ENCODE measurements around the gene CHN2.
A peak's percentile ranks its signal among the peaks of the same experiment; 100 is the strongest.

CHN2 gene

DNA sequence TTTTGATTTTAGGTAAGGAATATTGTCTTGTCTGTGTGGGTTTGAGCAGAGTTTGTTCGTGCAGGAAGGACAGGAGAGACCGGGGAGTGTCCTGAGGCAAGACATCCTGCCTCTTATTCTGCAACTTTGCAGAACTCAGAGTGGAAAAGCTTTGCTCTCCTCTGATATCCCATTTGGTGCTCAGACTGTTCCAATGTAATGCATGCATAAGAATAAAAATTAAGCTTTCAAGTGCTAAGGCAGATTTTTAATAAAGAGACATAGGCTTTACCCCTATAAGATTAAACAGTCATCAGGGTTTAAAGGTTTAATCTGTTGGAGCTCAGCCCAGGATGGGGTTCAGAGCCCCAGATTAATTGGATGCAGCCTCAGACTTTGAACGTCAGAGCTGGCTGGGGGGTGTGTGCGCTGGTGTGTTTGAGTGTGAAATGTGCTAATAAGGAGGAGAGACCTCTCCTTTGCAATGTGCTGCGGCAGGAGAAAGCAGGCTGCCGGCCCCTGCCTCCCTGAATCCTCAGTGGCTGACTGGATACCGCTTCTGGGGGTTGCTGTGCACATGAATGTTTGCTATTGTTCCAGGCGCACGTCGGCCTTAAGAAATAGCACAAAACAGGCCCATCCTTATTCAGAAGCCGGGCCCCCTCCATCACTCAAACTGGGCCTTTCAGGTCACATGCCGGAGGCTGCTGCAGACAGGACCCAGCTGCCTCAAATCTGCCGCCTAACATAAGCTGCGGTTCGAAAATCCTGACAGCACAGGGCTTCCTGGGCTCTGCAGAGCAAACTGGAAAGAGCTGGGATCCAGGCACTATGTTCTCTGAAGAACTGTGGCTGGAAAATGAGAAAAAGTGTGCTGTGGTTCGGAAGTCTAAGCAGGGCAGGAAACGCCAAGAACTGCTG lies 285.0 kb downstream of the CHN2 start:
- no peak for DNase-seq

DNA sequence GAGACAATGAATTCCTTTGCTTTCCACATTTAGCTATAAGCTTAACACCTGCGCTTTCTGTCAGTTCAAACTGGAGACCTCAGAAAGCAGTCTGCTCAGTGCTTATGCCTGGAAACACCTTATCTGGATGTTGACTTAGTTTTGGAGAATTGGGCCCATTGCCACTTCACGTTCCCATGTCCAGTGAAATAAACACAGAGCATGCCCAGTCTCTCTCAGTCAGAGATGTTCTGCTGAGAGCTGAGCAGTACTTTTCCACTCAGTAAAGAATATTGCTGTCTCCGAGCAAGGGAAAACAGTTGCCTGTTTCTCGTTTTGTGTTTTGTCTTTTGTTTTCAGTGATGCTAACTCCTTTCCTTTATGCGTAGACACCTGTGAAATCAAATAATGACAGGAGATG lies 285.9 kb downstream of the CHN2 start:
- no peak for DNase-seq

DNA sequence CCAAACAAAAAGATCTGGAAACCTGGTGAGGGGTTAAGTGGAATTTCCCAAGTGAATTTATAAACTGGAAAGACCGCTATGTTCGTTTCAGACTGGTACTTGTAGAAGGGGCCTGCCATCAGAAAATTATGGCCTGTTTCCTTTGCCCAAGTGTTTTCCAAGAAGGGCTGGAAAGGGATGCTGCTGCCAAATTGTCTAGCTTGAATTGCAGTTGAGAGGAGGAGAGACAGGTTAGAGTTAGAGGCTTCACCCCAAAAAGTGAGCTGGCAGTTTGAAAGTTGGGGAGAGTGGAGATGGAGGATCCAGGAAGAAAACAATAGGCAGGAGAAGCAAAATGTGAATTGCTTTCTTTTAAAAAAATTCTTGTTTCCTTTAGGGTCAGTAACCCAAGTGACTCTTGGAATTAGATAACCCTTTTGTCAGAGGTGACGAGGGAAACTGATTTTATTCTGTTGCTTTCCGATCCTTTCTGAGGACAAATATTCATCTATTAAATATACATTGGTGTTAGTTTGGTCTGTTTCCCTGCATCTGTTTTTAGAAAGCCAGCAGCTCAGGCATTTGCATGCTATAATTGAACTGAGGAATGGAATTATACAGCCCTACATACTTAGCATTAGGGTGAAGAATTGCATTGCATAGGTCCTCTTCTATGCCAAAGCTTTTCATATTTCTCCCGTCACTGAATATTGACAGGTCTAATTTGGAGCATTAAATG lies 286.5 kb downstream of the CHN2 start:
- DNase-seq, result no peak

DNA sequence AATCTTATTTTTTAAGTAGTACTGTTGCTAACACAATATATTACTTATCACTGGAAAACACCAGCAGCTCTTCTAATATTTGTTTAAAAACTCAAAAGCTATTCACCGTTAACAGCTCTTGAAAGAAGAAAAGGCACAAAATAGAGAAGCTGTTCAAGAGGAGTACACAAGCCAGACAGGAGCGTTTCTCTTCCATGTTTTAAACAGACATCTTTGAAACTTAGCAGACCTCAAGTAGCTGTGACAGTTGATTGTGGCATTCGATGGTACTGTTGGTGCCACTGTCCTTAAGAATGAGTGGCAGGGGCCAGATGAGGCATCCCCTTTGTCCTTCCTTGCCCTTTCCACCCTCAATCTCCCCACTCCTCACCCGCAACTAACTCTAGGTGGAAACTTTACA lies 287.5 kb downstream of the CHN2 start:
- DNase-seq, result no peak

DNA sequence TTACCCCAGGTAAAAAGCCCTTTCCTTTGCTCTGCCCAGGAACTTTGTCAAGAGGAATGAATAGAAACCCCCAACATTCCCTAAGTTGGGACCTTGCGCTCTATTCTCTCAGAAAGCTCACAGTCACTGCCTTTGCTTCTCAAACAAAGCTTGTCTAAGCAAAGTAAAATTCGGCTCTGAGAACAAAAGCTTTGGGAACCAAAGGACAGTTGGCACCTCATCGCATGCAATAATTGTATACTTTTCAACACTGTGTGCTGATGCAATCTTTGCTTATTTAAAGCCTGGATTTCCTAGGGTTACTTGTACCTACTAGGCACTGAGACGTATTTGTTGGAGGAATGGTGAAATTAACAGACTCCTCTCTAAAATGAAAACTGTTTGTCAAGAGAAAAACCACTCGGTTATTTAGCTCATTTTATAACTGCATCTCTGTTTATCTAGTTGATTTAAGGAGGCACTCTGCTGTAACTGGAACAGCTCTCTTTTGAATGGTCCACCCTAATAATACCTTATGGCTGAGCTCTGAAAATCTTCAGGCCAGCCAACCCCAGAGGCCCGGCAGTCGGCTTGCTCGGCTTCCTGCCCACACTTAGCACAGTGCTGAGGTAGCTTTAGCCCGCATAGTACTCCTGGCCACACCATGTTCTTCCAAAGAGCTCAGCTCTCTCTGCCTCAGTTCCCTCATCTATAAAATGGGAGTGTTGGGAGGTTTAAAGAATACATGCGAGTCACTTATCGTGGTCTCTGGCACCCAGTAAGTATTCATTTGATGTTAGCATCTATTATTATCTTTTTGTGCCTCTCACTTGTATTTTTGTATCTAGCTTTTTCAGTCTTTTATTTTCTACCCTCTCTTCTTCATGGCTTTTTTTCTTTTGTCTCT lies 288.9 kb downstream of the CHN2 start:
- DNase-seq, result no peak

DNA sequence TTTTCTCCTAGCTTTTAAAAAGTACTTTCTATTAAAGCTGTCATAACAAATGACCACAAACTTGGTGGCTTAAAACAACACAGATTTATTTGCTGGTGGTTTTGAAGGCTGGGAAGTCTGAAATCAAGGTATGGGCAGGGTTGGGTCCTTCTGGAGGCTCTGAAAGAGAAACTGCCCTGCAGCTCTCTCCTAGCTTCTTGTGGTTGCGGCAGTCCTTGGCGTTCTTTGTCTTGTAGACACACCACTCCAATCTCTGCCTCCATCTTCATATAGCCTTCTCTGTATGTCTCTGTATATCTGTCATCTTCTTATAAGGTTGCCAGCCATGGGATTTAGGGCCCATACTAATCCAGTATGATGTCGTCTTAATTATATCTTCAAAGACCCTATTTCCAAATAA lies 289.7 kb downstream of the CHN2 start:
- DNase-seq, result no peak

DNA sequence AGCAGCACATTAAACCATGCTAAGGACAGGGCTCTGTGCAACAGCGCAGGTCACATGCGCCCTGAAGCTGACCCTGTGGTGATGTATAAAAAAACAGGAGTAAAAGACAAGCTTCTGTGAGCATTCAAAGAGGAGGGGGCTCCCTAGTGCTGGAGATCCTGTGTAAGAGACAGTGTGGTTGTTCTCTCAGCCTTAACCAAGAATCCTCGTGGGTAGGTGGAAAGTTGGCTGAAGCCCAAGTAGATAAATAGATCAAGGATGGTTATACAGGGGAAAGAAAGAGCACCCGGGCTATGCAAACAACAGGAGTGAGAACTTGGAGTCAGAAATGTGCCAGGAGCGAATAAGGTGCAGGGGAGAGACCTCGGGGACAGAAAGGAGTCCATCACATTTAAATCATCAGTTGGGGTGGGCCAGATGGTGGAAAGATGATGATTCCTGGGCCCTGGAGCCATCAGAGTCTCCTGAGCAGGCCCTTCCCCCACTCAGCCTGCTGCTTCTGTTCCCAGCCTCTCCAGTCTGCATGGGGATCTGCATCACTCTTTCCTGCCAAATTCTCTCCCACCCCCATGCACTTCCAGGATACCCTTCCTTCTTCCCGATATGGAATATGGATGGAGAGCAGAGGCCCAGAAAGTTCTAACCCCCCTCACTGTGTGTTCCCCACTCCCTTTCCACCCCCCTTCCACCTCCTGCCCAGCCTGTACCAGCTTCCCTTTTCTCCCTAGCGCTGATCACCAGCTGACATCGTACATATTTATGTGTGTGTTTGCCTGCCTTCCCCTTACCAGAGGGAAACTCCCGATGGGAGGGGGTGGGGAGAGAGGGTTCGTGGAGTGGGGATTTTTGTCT lies 291.0 kb downstream of the CHN2 start:
- DNase-seq, result peak; percentile 2

DNA sequence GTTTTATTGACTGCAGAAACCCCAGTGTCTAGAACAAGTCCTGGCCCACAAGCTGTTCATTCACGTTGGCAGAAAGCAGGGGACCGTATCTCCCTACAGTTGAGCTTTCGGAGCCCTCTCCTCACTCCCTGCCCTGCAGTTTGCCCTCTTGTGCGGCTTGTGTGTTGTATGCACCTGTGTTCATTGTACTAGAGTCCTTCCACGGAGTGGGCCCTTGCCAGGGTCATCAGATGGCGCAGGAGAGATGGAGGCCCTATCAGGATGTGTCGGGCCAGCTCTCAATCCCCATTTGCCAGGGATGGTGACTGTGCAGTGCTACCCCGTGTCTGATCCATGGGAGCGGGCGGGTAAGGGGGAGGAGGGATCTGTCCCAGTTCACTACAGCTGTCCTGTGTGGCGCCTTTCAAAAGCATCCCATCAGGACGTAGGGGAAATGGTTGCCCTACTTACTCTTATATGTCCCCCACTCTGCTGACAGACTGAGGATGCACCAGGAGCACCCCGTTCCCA lies 291.7 kb downstream of the CHN2 start:
- no peak for DNase-seq

DNA sequence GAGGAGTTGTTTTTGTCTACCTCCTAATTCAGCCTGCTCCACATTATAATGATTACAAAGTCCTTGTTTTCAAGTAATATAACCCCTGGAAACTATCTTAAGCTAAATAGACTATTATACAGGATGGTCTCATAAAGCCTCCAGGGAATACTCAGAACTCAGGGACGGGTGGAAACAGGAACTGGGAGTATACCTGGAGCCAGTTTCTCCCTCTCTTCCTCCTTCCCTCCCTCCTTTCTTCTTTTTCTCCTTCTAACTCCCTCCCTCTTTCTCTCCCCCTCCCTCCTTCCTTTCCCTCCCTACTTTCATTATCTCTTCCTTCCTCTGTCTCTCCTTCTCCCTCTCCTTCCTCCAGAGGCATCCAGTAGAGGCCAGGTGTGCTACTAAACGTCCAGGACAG lies 292.8 kb downstream of the CHN2 start:
- no peak for DNase-seq

DNA sequence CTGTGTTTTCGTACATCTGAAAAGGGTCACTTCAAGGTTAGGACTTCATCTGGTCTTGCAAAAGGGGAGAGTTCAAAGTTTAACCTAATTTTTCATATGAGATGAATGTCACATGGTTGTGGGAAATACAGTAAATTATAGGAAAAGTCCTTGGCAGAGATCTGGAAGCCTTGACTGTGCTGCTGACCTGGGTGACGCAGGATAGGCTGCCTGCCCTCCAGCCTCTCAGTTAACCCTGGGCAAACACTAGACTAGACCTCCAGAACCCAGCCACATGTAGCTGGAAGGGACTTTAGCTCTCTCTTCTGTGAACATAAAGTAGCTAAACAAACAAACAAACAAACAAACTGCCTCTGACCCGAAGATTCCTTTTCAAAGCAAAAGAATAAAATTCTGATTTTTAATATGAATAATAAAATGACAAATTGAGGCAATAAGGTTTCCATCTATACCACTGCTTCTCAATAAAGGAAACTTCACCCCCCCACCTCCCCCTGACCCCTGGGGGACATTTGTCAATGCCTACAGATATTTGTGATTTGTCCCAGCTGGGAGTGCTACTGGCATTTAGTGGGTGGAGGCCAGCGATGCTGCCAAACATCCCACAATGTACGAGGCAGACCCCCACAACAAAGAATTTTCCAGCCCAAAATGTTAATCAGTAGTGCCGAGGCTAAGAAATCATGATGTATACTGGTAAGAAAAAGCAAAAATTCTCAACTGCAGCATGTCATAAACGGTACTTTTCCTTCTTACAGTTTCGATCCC lies 293.8 kb downstream of the CHN2 start:
- no peak for DNase-seq

DNA sequence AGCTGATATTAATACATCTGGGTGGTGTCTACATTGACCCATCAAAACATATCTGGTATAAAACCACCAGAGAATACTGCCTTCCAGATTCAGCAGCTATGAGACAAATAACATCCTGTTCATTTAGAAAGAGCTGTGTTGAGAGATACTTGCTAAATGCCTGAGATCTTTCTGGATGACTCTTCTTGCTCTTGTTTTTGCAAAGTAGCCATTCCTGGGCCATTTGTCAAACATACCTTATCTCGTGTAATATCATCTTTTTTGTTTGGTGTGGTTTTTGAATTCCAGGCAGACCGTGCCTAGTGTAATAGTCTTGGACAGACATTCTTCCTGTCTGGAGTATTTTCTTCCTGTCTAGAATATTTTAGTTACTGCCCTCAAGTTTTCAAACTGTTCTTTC lies 294.4 kb downstream of the CHN2 start:
- no peak for DNase-seq

DNA sequence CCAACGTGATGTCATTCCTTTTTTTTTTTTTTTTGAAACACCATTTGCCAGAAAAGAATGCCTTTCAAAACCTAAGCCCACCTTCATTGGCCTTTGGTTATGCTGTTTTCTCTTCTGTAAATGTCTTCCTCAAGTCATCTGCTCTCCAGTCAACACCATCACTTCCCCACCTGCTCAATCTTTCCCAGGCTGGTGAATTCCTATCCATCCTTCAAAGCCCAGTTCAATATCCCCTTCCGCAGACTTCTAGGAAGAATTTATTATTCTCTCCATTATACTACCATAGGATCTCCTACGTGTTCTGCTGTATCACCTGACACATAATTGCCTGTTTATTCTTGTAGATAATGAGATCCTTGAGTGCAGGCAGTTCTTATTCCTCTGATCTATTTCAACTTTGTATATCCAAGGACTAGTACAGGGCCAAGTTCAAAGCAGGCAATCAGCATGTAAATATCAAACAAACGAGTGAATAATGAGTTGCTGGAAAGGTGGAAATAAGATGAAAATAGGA lies 295.6 kb downstream of the CHN2 start:
- no peak for DNase-seq

DNA sequence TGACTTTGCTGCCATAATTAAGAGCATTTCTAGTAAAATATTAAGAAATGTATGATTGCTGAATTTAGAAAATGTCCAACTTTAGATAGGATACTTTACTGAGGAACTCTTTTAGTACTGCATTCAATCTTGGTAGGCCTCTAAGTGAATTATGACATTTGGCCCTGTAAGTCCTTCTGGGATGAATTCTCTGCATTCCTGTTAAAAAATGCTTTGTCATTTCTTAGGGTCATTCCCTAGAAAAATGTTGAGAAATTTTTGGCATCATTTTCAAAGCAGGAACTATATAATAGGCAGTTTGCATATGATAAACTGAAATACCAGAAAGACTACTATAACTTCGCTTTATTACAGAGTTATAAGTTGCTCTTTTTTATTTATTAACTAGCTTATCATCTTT lies 299.8 kb downstream of the CHN2 start:
- no peak for DNase-seq

DNA sequence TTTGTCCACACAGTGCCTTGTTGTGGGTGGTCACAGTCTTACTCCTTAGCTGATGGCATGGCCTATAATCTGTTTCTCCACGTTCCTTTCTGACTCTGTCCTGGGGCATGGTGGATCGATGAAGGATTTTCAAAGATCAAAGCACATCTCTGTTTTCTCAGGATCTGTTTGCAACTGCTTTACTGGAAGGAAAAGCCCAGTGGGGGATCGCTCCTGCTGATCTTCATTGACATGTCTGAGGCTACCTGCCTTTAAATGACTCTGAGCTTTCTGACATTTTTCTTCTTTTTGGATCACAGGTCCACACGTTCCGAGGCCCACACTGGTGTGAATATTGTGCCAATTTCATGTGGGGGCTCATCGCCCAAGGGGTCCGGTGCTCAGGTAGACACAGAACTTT lies 301.1 kb downstream of the CHN2 start:
- no peak for DNase-seq

DNA sequence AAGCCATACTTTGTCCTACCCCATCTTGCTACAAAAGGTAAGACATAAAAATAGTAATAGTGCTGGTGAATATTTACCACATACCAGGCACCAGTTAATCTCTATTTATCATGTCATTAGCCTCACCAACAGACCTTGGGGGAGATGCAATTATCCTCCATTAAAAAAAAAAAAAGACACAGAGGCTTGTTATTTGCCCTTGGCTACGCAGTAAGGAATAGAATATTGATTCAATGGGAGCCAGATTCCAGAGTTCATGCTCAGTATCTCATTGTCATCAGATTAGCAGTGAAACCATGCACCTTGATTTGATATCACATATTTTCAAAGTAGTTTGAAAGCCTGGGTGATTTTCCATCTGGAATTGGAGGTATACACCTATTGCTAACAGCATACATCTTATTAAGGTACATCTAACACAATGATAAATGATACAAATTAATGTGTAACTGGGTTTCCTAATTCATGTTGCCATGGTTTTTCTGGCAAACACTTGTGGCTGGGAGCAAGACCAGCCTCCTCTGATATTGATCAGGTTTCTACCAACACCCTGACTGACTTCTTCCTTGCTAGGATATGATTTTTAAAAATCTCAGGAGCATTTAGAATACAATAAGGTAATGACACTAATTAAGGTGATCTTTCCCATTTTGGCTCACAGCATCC lies 301.9 kb downstream of the CHN2 start:
- DNase-seq, result no peak

DNA sequence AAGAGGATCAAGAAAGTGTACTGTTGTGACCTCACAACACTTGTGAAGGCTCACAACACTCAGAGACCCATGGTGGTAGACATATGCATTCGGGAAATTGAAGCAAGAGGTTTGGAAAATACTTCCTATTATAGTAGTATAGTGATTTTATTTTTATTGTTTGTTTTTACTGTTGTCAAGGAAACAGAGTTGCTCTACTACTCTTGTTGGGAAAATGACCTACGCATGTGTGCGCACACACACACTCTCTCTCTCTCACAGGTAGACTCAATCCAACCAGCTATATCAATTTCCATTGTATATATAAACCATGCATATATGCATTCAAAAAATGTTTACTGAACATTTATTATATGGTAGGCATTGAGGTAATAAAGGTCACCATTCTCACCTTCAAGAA lies 305.4 kb downstream of the CHN2 start:
- no peak for DNase-seq

DNA sequence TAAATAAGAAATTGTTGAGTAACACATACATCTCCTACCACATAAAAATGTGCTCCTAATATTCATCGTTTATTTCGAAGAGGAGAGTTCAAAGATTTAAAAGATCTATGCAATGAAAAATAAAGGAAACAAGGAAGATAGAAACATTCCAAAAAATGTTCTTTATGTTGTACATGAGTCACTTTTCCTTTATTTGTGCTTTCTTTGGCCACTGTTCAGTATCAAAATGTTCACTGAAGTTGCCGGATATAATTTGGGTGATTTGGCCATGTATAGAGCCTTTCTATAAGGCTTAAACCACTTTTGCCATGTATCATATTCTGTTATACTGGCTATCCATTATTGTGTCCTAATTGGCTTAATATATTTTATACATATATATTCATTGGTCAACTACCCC lies 306.1 kb downstream of the CHN2 start:
- no peak for DNase-seq

DNA sequence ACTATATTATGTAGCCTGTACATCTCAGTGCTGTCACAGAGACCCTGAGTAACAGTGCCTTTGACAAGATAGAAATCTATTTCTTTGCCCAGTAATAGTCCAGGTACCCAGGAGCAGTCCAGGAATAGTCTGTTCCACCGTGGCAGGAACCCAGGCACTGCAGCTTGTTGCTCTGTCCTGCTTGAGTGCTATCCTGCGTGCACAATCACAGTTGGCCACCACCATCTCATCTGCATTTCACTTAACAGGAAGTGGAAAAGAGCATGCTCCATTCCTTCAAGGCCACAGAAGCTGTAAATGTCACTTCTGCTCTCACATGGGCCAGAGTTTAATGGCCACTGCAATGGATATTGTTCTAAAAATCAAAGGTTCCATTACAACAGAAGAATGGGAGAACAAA lies 307.6 kb downstream of the CHN2 start:
- no peak for DNase-seq

DNA sequence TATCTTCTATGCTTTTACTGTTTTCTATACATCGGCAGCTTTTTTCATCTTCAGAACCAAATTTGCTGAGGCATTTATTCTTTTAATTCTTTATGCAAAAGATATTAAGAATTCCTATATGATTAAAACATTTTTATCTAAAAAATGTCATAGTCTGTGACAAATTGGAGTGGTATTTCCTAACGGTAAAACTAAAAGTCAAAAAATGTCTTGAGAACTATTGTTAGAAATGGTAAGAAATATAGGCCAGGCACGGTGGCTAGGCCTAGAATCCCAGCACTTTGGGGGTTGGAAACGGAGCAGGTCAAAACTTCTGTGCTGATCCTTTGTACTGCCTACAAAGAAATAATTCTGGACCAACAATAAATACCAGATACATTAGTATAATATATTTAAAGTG lies 311.4 kb downstream of the CHN2 start:
- no peak for DNase-seq

DNA sequence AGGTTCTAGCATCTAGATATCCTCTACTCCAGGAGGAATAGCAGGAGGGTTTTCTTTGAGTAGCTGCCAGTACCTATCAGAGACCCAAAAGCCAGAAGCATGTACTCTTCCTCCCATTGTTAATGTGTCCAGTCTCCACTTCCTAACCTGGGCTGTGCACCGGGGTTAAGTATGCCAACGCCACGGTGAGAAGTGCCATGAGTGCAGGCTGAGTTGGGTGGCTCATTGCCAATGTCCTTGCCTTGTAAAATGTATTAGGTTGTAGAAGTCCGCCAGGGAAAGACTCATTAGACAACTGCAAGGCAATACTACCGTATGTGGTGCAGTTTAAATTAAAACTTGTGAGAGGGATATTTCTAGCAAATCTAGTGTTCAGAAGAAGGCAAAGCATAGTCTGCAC lies 314.0 kb downstream of the CHN2 start:
- DNase-seq, result no peak

DNA sequence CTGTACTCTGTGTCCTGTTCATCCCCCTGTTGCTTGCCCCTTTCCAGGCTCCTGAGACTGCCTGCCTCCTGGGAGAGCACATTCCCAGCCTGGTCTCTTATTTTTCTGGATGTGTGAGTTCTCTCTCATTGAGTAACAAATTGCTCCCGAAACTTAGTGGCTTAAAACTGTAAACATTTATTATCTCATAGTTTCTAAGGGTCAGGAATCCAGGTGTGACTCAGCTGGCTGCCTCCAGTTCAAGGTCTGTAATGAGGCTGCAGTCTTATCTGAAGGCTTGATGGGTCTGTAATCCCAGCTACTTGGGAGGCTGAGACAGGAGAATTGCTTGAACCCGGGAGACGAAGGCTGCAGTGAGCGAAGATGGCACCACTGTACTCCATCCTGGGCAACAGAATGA lies 315.5 kb downstream of the CHN2 start:
- DNase-seq, result no peak

Data from OCI-M1 (cell line).